Measurements from ENCODE around the gene ITGBL1.

Gene ITGBL1

GRCh38 chr13:101453784-101454201 lies 1.3 kb downstream of the ITGBL1 start:
- no peak for DNase-seq

- peak; percentile 17 for DNase-seq
Observed at GRCh38 chr13:101454767-101455166, 2.3 kb downstream of the ITGBL1 start.

- peak; percentile 94 for DNase-seq
Observed at GRCh38 chr13:101455863-101456262, 3.4 kb downstream of the ITGBL1 start.

DNA sequence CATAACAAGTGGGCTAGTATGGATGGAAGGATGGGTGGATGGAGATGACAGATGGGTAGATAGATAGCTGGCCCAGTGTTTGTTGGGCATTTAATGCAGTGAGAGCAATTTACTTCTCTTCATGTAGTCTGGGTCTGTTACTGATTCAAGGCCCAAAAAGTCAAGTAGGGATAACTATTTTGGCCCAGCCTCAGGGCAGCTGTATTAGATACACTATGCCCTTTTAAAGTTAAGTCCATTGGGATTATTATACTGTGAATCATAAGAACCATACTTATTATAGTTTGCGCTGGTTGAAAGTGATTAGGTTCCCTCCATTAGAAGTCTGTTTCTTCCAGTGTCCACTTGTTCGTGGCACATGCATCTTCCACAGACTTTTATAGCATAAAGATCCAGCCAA lies 4.7 kb downstream of the ITGBL1 start:
- DNase-seq: no peak

DNA sequence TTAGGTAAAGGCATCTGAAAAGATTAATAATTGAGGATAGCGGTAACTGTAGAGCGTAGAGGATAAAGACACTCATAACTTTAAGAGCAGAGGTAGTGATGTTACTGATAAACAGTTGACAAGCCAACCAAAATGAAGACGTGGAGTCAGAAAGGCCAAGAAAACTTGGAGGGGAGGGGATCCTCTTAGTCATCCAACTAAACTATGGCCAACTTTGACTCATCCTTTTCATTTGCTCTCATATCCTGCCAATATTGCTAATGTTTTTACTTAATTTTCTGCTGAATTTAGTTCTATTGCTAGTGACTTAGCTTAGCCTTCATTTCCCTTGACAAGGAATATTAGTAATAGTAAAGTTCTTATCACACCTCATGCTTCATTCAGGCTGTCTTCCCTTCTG lies 13.4 kb downstream of the ITGBL1 start:
- DNase-seq: no peak

- no peak for DNase-seq
Observed at GRCh38 chr13:101467415-101467814, 14.9 kb downstream of the ITGBL1 start.

DNA sequence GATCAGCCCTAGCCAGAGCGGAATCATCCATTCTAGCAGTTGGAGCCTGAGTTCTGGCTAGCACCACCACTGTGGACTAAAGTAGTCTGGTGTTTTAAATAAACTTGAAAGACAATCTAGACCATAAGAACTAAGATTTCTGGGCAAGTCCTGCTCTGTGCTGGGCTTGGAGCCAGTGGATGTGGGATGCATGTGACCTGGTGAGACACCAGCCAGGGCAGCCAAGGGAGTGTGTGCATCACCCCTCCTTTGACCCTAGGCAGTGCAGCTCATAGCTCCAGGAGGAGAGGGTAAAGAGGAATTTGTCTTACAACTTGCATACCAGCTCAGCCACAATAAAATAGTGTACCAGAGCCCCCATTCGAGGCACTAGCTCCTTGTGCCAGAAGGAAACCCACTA lies 21.0 kb downstream of the ITGBL1 start:
- peak; percentile 44 for DNase-seq

GRCh38 chr13:101474419-101474957 lies 22.0 kb downstream of the ITGBL1 start:
- peak; percentile 45 for DNase-seq

DNA sequence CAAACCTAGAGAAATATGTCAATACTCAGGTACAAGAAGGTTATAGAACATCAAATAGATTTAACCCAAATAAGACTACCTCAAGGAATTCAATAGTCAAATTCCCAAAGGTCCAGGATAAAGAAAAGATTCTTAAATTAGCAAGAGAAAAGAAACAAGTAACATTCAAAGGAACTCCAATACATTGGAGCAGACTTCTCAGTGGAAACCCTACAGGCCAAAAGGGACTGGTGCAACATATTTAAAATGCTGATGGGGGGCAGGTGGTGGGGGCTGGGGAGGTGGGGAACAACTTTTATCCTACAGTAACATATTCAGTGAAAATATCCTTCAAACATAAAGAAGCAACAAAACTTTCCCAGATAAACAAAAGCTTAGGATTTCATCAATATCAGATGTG lies 23.1 kb downstream of the ITGBL1 start:
- DNase-seq: no peak

- no peak for DNase-seq
Observed at GRCh38 chr13:101481421-101481820, 28.9 kb downstream of the ITGBL1 start.

- DNase-seq: no peak
Observed at GRCh38 chr13:101486708-101487437, 34.4 kb downstream of the ITGBL1 start.

- no peak for DNase-seq
Observed at GRCh38 chr13:101487438-101487830, 35.0 kb downstream of the ITGBL1 start.

- DNase-seq: no peak
Observed at GRCh38 chr13:101488734-101489133, 36.3 kb downstream of the ITGBL1 start.

DNA sequence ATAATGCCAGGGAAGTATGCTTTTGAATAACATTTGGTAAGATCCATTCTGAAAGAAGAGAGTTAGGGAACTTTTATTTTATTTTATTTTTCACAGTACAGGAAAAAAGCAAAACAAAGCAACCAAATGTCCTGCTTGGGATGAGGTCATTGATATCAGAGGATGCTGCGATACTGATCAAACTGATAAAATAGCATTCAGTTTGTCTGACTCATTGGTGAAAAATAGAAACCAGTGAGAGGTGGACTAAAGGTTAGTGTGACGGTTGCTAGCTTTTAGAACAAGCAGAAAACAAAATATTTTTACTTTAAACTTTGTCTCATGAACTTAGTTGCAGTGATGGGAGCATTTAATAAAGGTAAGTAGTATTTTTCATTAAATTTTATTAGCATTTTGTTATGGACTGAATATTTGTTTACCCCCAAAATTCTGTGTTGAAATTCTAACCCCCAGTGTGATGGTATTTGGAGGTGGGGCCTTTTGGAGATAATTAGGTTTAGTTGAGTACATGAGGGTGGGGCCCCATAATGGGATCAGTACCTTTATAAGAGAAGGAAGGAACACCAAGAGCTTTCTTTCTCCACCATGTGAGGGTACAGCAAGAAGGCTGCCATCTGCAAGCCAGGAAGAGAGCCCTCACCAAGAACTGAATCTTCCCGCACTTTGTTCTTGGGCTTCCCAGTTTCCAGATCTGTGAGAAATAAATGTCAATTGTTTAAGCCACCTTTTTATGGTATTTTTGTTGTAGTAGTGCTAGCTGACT lies 37.3 kb downstream of the ITGBL1 start:
- DNase-seq: no peak

- no peak for DNase-seq
Observed at GRCh38 chr13:101490406-101491015, 38.0 kb downstream of the ITGBL1 start.

DNA sequence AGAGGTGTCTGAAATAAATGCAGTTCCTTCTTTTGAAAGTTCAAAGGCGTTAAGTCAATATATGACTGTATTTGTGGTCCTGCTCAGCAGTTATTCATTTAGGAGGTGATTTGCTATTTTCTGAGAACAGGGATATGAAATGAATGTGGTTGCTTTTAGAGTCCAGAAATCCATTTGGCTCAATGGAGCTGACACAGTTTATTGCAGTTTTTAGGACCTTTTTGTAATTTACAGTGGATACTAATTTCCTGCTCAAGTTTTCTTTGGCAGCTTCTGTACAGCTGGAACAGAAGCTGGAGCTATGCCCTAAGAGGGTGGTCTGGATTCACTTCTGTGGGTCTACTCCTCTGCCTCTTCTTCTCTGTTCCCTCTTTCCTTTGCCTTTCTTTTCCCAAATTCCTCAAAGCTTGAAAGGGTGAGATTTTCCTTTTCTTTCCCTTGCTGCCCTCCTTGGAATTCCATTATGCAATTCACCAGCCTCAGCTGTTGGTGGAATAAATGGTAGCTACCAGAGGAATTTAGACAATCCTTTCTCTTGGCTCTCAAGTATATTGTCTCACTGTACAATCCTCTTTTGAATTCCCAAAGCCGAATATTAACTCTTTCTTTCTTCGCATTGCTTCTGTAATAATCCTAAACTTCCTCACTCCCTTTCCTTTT lies 39.9 kb downstream of the ITGBL1 start:
- no peak for DNase-seq

DNA sequence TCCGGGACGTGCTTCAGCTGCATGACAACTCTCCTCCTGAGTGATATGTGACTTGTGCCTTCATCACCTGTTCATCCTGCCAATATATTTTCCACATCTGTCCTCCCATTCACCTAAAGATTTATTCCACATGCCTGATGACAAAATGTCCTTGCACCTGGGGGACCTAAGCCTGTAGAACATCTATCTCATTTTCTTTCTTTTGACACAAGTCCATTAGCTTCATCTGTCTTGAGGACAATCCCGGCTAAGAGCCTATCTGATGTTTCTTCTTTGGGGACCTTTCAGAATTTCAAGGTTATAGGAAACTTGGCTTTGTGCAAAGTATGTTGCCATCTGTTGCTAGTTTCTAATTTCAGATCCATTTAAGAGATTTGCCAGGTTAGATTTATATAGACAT lies 41.1 kb downstream of the ITGBL1 start:
- DNase-seq: no peak

GRCh38 chr13:101499406-101499805 lies 46.9 kb downstream of the ITGBL1 start:
- DNase-seq: no peak

DNA sequence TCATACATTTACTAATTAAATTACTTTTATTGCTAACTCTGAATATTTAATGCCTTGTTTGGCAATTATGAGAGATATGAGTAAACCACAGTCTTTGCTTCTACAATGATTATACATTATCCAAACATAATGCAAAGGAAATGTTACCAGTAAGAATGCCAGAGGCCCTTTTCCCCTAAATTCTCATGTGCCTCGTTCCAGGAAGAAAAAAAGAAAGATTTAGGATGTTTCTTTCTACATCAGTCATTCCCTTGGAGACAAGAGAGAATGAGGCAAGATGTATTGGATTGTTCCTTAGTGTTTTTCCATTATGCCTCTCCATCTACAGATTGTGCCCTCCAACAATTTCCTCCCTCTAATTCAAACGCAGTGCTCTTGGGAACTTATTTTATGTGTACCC lies 50.1 kb downstream of the ITGBL1 start:
- DNase-seq: no peak

- DNase-seq: no peak
Observed at GRCh38 chr13:101511161-101511560, 58.7 kb downstream of the ITGBL1 start.

- no peak for DNase-seq
Observed at GRCh38 chr13:101511766-101512165, 59.3 kb downstream of the ITGBL1 start.

- peak; percentile 12 for DNase-seq
Observed at GRCh38 chr13:101512650-101513049, 60.2 kb downstream of the ITGBL1 start.

- DNase-seq: no peak
Observed at GRCh38 chr13:101514100-101514499, 61.6 kb downstream of the ITGBL1 start.

Data from kidney glomerular epithelial cell (primary cell).